ENCODE data around the gene SLC36A3.
"Not testable (repeated sequence)": the region's sequence is repeated elsewhere in the genome, so short reads cannot be mapped to it uniquely, and the experiment has no call there.

SLC36A3 gene

DNA sequence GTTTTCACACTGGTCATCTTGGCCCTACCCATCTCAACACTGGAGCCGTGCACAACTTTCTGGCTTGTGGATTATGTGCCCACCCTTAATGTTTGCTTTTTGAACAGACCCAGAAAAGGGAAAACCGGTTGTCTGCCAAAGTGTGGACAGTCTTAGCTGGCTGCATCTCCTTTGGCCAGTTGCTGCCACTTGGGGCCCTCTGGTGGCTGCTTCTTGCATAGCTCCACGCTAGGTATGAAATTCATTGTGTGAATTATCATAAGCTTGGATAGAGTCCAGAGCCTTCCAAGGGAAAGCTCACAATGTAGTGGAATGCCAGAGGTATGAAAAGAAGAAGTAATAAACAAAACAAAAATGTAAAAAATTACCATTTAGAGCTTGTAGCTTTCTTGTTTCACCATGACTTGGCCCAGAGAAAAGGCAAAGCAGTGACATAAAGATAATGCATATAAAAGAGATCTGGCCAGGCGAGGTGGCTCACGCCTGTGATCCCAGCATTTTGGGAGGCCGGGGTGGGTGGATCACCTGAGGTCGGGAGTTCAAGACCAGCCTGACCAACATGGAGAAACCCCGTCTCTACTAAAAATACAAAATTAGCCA, 12.5 kb upstream of the SLC36A3 start:
- no peak overlapping the region for H3K27ac Mint-ChIP-seq
- H3K4me1 Mint-ChIP-seq: no peaks in the 10 kb centered on the region
- peak; percentile 66 for ATAC-seq
- no peaks in the 10 kb centered on the region for H3K9me3 Mint-ChIP-seq
- DNase-seq (ENCODE audit: low spot score in 2 of 2): peak; percentile 53 to 85
- H3K36me3 Mint-ChIP-seq: no peaks in the 10 kb centered on the region
- H3K4me3 Mint-ChIP-seq: no peak overlapping the region

DNA sequence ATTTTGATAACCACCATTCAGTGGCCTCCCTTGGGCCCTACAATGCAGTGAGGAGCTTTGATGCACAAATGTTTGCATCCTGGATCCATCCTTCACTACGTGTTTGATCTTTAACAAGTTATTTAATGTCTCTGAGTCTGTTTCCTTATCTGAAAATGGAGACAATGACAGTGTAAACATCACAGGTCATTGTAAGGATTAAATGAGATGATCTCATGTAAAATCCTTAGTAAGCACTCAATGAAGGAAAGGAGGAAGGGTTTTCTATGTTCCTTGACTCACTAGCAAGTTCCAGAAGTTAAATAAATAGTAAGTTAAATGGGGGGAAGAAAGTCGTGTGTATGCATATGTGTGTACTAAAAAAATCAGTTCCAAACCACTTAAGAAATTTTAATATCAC, 9.8 kb upstream of the SLC36A3 start:
- no peaks in the 10 kb centered on the region for H3K36me3 Mint-ChIP-seq
- H3K4me1 Mint-ChIP-seq: no peaks in the 10 kb centered on the region
- ATAC-seq: no peak
- no peak overlapping the region for H3K4me3 Mint-ChIP-seq
- H3K27ac Mint-ChIP-seq: no peak overlapping the region
- no peaks in the 10 kb centered on the region for H3K9me3 Mint-ChIP-seq
- no peak for DNase-seq (ENCODE audit: low spot score in 2 of 2)

DNA sequence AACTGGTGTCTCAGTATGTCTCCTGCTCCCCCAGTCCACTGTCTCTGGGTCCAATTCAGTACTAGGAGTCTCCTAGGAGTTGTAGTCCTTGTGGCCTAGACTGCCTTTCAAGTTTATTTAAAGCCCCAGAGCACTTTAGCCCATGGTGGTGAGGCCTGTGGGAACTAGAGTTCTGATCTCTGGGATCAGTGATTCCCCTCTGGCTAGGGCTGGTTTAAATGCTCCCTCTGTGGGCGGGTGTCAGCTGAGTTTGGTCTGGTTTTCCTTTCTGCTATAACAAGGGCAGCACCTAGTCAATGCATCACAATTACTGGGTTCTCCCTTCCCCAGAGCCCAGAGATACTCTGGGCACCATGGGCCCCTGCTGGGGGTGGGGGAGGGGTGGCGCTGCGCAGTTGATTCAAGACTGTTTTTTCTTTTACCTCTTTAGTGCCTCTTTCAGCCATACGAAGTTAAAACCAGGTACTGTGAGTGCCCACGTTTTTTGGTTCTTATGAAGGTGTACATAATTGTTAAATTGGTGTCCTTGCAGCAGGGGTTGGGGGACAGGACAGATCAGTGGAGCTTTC, 9.3 kb upstream of the SLC36A3 start:
- ATAC-seq: no peak
- no peaks in the 10 kb centered on the region for H3K36me3 Mint-ChIP-seq
- H3K27ac Mint-ChIP-seq: no peak overlapping the region
- H3K4me1 Mint-ChIP-seq: no peaks in the 10 kb centered on the region
- no peak overlapping the region for H3K4me3 Mint-ChIP-seq
- H3K9me3 Mint-ChIP-seq: no peaks in the 10 kb centered on the region
- DNase-seq (ENCODE audit: low spot score in 2 of 2): no peak

DNA sequence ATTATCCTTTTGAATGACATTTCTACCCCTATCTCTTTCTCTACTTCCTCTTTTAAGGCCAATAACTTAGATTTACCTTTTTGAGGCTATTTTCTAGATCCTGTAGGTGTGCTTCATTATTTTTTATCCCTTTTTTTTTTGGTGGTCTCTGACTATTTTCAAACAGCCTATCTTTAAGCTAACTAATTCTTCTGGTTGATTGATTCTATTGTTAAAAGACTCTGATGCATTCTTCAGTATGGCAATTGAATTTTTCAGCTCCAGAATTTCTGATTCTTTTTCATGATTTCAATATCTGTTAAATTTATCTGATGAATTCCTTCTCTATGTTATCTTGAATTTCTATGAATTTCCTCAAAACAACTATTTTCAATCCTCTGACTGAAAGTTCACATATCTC, 7.4 kb upstream of the SLC36A3 start:
- no peak overlapping the region for H3K4me3 Mint-ChIP-seq
- no peaks in the 10 kb centered on the region for H3K36me3 Mint-ChIP-seq
- H3K27ac Mint-ChIP-seq: no peak overlapping the region
- H3K4me1 Mint-ChIP-seq: no peaks in the 10 kb centered on the region
- DNase-seq (ENCODE audit: low spot score in 2 of 2) (no peak), ATAC-seq (no peak)
- H3K9me3 Mint-ChIP-seq: no peaks in the 10 kb centered on the region

DNA sequence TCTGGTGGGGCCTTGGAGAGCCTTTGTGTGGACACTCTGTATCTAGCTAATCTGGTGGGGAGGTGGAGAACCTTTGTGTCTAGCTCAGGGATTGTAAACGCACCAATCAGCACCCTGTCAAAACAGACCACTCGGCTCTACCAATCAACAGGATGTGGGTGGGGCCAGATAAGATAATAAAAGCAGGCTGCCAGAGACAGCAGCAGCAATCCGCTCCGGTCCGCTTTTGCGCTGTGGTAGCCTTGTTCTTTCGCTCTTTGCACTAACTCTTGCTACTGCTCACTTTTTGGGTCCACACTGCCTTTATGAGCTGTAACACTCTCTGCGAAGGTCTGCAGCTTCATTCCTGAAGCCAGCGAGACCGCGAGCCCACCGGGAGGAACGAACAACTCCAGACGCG, 6.3 kb upstream of the SLC36A3 start:
- not testable (repeated sequence) for DNase-seq (ENCODE audit: low spot score in 2 of 2); H3K9me3 Mint-ChIP-seq; H3K27ac Mint-ChIP-seq; H3K4me1 Mint-ChIP-seq; H3K36me3 Mint-ChIP-seq; H3K4me3 Mint-ChIP-seq; ATAC-seq

DNA sequence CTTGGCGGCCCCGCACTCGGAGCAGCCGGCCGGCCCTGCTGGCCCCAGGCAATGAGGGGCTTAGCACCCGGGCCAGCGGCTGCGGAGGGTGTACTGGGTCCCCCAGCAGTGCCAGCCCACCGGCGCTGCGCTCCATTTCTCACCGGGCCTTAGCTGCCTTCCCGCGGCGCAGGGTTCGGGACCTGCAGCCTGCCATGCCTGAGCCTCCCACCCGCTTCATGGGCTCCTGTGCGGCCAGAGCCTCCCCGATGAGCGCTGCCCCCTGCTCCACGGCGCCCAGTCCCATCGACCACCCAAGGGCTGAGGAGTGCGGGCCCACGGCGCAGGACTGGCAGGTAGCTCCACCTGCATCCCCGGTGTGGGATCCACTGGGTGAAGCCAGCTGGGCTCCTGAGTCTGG, 5.7 kb upstream of the SLC36A3 start:
- not testable (repeated sequence) for H3K27ac Mint-ChIP-seq

DNA sequence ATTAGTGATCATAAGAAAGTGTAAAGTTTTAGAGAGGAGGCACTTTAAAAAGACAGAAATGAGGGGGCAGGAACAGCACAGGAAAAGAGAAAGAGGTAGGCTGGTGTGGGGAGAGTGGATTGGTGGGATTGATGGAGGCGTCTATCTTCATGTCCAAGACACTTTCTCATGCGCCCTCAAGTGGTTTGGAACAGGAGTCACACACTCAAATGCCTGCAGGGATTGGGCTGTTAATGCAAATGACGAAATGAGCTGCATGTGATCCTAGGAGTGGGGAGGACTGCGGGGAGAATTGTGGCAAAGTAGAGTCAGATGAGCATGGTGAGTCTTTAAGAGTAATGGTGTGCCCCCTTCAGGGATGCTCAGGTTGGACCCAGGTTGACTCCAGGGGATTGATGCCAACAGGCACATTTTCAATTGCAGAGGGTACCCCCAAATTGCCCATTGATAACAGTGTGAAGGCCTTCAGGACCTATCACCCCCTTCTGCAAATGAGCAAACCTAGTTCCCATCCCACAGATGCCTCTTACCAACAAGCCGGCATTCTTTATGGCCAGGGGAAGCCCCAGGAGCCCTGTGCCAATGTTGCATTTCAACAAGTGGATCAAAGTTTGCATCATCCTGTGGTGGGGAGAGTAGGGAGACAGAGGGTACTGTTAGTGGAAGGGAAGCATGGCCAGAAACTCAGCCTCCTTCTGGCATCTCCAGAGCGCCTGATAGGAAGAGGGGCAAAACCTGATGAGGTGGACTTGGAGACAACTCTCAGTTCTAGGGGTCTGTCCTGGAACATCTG, 5.3 kb downstream of the SLC36A3 start:
- H3K36me3 Mint-ChIP-seq: no peaks in the 10 kb centered on the region
- ATAC-seq (peak; percentile 64), DNase-seq (ENCODE audit: low spot score in 2 of 2) (no peak)
- peaks cover 6% of the 10 kb centered on the region for H3K4me1 Mint-ChIP-seq
- H3K9me3 Mint-ChIP-seq: no peaks in the 10 kb centered on the region
- H3K27ac Mint-ChIP-seq: no peak overlapping the region
- H3K4me3 Mint-ChIP-seq: no peak overlapping the region

More for the DNA sequence above, 5.7 kb upstream of the SLC36A3 start:
- not testable (repeated sequence) for H3K36me3 Mint-ChIP-seq; H3K4me1 Mint-ChIP-seq; H3K9me3 Mint-ChIP-seq; ATAC-seq; DNase-seq (ENCODE audit: low spot score in 2 of 2); H3K4me3 Mint-ChIP-seq

DNA sequence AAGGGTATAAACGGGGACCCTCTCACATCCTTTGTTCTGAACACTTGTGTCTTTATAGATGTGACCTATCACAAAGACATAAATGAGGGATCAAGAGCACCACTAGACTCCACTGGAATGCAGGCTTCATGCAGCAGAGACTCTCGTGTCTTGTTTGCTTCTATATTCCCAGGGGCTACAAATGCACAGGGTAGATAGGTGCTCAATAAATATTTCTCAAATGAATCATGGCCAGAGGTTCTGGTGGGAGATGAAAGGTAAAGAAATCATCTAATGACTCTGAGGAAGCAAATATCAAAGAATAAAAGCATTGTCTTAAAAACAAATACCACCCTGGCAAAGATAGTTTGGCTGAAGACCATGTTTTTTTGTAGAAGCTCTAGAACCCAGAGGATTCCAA, 6.6 kb downstream of the SLC36A3 start:
- H3K36me3 Mint-ChIP-seq: no peaks in the 10 kb centered on the region
- H3K4me3 Mint-ChIP-seq: no peak overlapping the region
- no peak overlapping the region for H3K27ac Mint-ChIP-seq
- ATAC-seq (no peak), DNase-seq (ENCODE audit: low spot score in 2 of 2) (no peak)
- H3K4me1 Mint-ChIP-seq: peaks cover 6% of the 10 kb centered on the region
- no peaks in the 10 kb centered on the region for H3K9me3 Mint-ChIP-seq

DNA sequence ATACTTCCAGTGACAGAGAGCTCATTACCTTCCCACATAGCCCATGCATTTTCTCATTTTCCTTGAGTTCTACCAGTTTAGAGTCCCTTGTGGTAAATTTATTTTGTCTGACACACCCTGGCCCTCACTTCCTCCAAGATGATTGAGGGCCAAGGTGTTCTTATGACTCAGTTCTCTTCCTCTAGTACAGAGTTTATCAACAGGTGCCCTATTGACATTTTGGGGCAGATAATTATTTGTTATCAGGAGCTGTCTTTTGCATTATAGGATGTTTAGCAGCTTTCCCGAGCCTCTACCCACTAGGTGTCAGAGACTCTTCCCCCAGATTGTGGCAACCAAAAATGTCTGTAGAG, 7.1 kb downstream of the SLC36A3 start:
- no peaks in the 10 kb centered on the region for H3K9me3 Mint-ChIP-seq
- DNase-seq (ENCODE audit: low spot score in 2 of 2) (no peak), ATAC-seq (no peak)
- no peaks in the 10 kb centered on the region for H3K36me3 Mint-ChIP-seq
- no peak overlapping the region for H3K4me3 Mint-ChIP-seq
- H3K4me1 Mint-ChIP-seq: peaks cover 6% of the 10 kb centered on the region
- no peak overlapping the region for H3K27ac Mint-ChIP-seq

DNA sequence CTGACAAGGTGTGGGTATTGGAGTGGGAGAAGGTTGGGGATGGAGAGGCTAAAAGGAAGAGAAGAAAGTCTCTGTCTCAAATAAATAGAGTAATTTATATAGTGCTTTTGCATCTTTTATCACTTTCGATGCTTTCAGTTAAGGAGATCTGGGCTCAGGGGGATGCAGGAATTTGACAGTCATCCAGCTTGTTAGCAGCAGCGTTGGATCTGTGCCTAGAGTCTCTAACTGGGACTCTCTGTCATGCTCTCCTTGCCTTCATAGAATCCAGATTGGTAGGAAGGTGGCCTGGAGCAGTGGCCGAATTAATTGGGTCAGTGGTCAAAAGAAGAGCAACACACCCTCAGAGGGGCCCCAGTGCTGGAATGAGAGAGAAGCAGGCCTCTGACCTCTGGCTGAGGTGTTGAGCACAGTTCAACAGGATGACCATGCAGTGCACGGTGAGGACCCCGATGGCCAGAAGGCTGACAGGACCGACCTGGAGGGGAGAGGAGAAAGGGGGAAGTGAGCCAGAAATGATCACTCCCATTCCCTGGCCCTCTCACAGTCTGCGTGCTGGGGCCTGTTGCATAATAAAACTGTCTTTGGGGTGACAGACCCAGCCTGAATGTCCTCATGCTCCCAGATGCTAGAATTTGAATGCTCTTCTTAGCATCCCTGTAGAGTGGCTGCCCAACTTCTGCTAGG, 7.6 kb downstream of the SLC36A3 start:
- peaks cover 6% of the 10 kb centered on the region for H3K4me1 Mint-ChIP-seq
- H3K9me3 Mint-ChIP-seq: no peaks in the 10 kb centered on the region
- H3K36me3 Mint-ChIP-seq: no peaks in the 10 kb centered on the region
- H3K4me3 Mint-ChIP-seq: no peak overlapping the region
- DNase-seq (ENCODE audit: low spot score in 2 of 2): no peak
- no peak for ATAC-seq
- H3K27ac Mint-ChIP-seq: no peak overlapping the region

DNA sequence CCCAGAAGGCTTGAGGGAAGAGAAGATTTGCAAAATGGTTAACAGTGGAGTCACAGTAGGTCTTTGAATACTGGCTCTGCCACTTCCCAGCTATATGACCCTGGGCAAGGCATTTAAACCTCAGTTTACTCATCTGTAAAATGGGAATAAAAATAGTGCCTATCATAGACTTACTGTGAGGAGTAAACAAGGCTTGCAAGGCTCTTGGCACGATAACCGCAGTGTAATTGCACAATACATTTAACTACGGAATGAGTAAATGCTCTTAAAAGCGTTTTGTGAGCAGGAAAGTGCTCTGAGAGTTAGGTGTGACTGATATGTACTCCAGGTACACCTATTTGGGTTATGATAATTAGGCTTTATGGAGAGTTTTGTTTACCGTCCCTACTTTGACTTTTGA, 8.4 kb downstream of the SLC36A3 start:
- no peak for ATAC-seq

DNA sequence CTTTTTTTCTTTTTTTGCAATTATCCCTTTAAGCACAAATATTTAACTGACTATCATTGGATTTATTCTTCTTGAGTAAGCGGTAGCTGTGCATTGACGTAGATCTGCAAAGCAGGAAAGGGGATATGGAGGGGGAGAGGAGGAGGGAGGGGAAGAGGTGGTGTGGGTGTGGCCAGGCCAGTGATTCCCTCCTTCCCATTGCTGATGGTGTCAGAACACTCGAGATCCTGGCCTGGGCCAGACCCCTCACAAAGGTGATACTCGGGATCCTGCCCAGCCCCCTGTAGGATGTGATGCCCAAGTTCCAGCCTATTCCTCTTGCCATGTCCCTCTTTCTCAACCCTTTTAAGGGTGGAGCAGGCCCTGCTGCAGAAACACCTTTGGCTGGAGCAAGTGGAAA, 9.9 kb downstream of the SLC36A3 start:
- DNase-seq (ENCODE audit: low spot score in 2 of 2): no peak

More for the DNA sequence above, 8.4 kb downstream of the SLC36A3 start:
- no peak for DNase-seq (ENCODE audit: low spot score in 2 of 2)
- Mint-ChIP-seq H3K36me3 (no peaks in the 10 kb centered on the region), H3K4me3 (no peak overlapping the region), H3K4me1 (peaks cover 6% of the 10 kb centered on the region), H3K9me3 (no peaks in the 10 kb centered on the region), H3K27ac (no peak overlapping the region)

DNA sequence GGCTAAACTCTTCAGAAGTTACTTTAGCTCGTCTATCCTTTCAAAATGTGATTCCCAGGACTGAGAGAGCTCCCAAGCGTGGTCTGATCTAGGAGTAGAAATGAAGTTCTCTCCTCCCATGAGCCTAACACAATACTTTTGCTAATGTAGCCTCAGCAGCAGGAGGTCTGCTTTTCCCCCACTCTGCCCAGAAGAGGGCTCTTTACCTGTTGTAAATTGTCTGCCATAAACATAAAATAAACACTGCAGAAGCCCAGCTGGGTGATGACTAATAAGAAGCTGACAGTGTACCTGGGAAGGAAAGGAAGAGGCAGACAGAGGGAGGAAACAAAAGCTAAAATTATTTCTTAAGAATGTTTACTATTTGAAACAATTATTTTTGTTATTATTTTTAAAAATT, 15.4 kb downstream of the SLC36A3 start:
- Mint-ChIP-seq H3K36me3 (no peaks in the 10 kb centered on the region), H3K9me3 (no peaks in the 10 kb centered on the region), H3K4me1 (no peaks in the 10 kb centered on the region), H3K27ac (no peak overlapping the region), H3K4me3 (no peak overlapping the region)
- DNase-seq (ENCODE audit: low spot score in 2 of 2): no peak
- ATAC-seq: no peak

More for the DNA sequence above, 9.9 kb downstream of the SLC36A3 start:
- Mint-ChIP-seq H3K4me3 (no peak overlapping the region), H3K36me3 (no peaks in the 10 kb centered on the region), H3K4me1 (peaks cover 6% of the 10 kb centered on the region), H3K9me3 (no peaks in the 10 kb centered on the region), H3K27ac (no peak overlapping the region)
- no peak for ATAC-seq

DNA sequence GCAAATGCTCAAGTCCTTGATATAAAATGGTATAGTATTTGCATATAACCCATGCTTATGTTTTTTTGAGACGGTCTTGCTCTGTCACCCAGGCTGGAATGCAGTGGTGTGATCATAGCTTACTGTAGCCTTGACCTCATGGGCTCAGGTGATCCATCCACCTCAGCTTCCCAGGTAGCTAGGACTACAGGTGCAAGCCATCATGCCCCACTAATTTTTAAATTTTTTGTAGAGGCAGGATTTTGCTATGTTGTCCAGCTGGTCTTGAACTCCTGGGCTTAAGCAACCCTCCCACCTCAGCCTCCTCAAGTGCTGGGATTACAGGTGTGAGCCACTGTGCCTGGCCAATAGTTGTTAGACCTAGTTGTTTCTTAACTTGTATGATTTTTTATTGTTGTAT, 17.3 kb downstream of the SLC36A3 start:
- H3K36me3 Mint-ChIP-seq: no peaks in the 10 kb centered on the region
- H3K9me3 Mint-ChIP-seq: no peaks in the 10 kb centered on the region
- no peaks in the 10 kb centered on the region for H3K4me1 Mint-ChIP-seq
- DNase-seq (ENCODE audit: low spot score in 2 of 2): no peak
- H3K4me3 Mint-ChIP-seq: no peak overlapping the region
- no peak overlapping the region for H3K27ac Mint-ChIP-seq
- ATAC-seq: no peak

DNA sequence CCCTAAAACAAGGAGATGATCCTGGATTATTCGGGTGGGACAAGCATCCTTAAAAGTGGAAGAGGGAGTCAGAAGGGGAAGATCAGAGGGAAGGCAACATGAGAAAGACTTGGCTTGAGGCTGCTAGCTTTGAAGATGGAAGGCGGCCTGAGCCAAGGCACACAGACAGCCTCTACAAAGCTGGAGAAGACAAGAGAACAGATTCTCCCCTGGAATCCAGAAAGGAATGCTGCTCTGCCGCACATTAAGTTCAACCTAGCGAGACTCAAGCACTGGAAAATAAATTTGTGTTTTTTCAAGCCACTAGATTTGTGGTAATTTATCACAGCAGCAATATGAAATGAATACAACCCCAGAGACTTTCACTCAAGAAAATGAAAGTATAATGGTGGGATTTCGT, 17.9 kb downstream of the SLC36A3 start:
- Mint-ChIP-seq H3K4me3 (no peak overlapping the region), H3K36me3 (no peaks in the 10 kb centered on the region), H3K27ac (no peak overlapping the region), H3K9me3 (no peaks in the 10 kb centered on the region), H3K4me1 (no peaks in the 10 kb centered on the region)
- DNase-seq (ENCODE audit: low spot score in 2 of 2) (no peak), ATAC-seq (no peak)

Data from stimulated activated effector memory CD8-positive, alpha-beta T cell treated with anti-CD3 and anti-CD28 coated beads, Interleukin-12 subunit alpha, Interleukin-12 subunit beta, amount 100 ng/mL, for 72 hours (primary cell).